HCT116 (cell line): Measurements from ENCODE around the gene KLHL10. TPM values are rescaled to one million over a fixed set of nuclear protein-coding genes. Genes with fewer than 3 reads are reported as not detected.

Experiments
- total RNA-seq: library from RNA; stranded (reverse); gene quantifications from one replicate; pipeline ENCODE4 v1.2.1, GENCODE V29; 2021; ENCODE audit not compliant: unreplicated experiment

The KLHL10 gene
- total RNA-seq, 1 experiment from 2014 or later = not detected

Other genes starting within 250 kb of the KLHL10 start
- gene KRT16, start 225.1 kb upstream of the KLHL10 start, total RNA-seq = 0.61 TPM
- gene KRT17, start 213.2 kb upstream of the KLHL10 start, total RNA-seq = not detected
- 1,082 TPM for gene EIF1, start 148.9 kb upstream of the KLHL10 start, total RNA-seq
- not detected for gene GAST, start 125.5 kb upstream of the KLHL10 start, total RNA-seq
- 3.4 TPM for gene HAP1, start 103.2 kb upstream of the KLHL10 start, total RNA-seq
- 224 TPM for gene JUP, start 51.1 kb upstream of the KLHL10 start, total RNA-seq
- gene P3H4, start 25.9 kb upstream of the KLHL10 start, total RNA-seq = 23.4 TPM
- 78.5 TPM for gene FKBP10, start 24.8 kb upstream of the KLHL10 start, total RNA-seq
- 110 TPM for gene NT5C3B, start 1.6 kb upstream of the KLHL10 start, total RNA-seq
- 22.4 TPM for gene KLHL11, start 27.6 kb downstream of the KLHL10 start, total RNA-seq
- 222 TPM for gene ACLY, start 81.1 kb downstream of the KLHL10 start, total RNA-seq
- 0.98 TPM for gene ODAD4, start 92.8 kb downstream of the KLHL10 start, total RNA-seq
- gene CNP, start 129.0 kb downstream of the KLHL10 start, total RNA-seq = 51.2 TPM
- 113 TPM for gene DNAJC7, start 179.6 kb downstream of the KLHL10 start, total RNA-seq
- 26.4 TPM for gene NKIRAS2, start 182.3 kb downstream of the KLHL10 start, total RNA-seq
- gene C17orf113, start 212.8 kb downstream of the KLHL10 start, total RNA-seq = 2.3 TPM